ENCODE data around the gene NAGK. TPM values are rescaled to one million over a fixed set of nuclear protein-coding genes. Genes with fewer than 3 reads are reported as not detected.
"Not testable (repeated sequence)": the region's sequence is repeated elsewhere in the genome, so short reads cannot be mapped to it uniquely, and the experiment has no call there.

NAGK gene
- total RNA-seq, 1 donor from 2014 or later = 75.2 TPM

GRCh38 chr2:71055206-71055740 lies 13.2 kb upstream of the NAGK start:
- H3K27ac Mint-ChIP-seq; H3K4me1 Mint-ChIP-seq (ENCODE audit: low read depth); DNase-seq (ENCODE audit: low spot score); H3K36me3 Mint-ChIP-seq (ENCODE audit: low read depth); H3K4me3 Mint-ChIP-seq; intact Hi-C loops (cut with micrococcal nuclease); H3K9me3 Mint-ChIP-seq: not testable (repeated sequence)
- H3K27me3 Mint-ChIP-seq (ENCODE audit: insufficient read depth) = peaks cover 11% of the 10 kb centered on the region

- Mint-ChIP-seq H3K36me3 (ENCODE audit: low read depth) (no peaks in the 10 kb centered on the region), H3K27me3 (ENCODE audit: insufficient read depth) (peaks cover 19% of the 10 kb centered on the region), H3K9me3 (no peaks in the 10 kb centered on the region), H3K4me3 (no peak overlapping the region), H3K27ac (no peak overlapping the region), H3K4me1 (ENCODE audit: low read depth) (no peaks in the 10 kb centered on the region)
- DNase-seq (ENCODE audit: low spot score) = no peak
- intact Hi-C loops (cut with micrococcal nuclease) = loop anchor here (10.0 kb wide), 1 partner anchor 215 kb away; no protein-coding TSS in a partner anchor
These were observed 8.2 kb upstream of the NAGK start for GRCh38 chr2:71060211-71060610.

DNA sequence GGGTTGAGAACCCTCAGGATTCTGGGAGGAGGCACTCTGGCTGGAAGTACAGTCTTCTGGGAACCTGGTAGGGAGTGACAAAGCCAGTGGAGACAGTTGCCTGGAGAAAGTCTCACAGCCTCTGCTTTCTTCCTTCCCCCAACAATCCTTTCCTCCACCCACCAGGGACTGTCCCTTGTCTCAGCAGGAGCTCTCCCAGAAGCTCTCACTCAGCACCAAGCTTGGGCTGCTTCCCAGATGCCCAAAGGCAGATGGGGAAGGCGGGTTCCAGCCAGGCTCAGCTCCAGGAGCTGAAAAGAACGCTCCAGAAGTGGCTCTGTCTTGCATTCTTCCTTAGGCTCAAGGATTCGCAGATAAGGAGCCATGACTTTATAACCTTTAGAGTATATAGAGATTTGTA lies 7.6 kb upstream of the NAGK start:
- Mint-ChIP-seq H3K9me3 (no peaks in the 10 kb centered on the region), H3K27me3 (ENCODE audit: insufficient read depth) (peaks cover 19% of the 10 kb centered on the region), H3K27ac (no peak overlapping the region), H3K36me3 (ENCODE audit: low read depth) (no peaks in the 10 kb centered on the region), H3K4me1 (ENCODE audit: low read depth) (no peaks in the 10 kb centered on the region), H3K4me3 (no peak overlapping the region)
- DNase-seq (ENCODE audit: low spot score) = no peak
- intact Hi-C loops (cut with micrococcal nuclease) = loop anchor here (10.0 kb wide), 1 partner anchor 214 kb away; no protein-coding TSS in a partner anchor

- intact Hi-C loops (cut with micrococcal nuclease) = loop anchor here (10.0 kb wide), 1 partner anchor 212 kb away; no protein-coding TSS in a partner anchor
- Mint-ChIP-seq H3K9me3 (no peaks in the 10 kb centered on the region), H3K27me3 (ENCODE audit: insufficient read depth) (peaks cover 19% of the 10 kb centered on the region), H3K4me3 (no peak overlapping the region), H3K36me3 (ENCODE audit: low read depth) (no peaks in the 10 kb centered on the region), H3K27ac (no peak overlapping the region), H3K4me1 (ENCODE audit: low read depth) (peaks cover 9% of the 10 kb centered on the region)
- no peak for DNase-seq (ENCODE audit: low spot score)
These were observed 5.2 kb upstream of the NAGK start for GRCh38 chr2:71063216-71063615.

GRCh38 chr2:71064110-71064611 lies 4.3 kb upstream of the NAGK start:
- Mint-ChIP-seq H3K9me3 (no peaks in the 10 kb centered on the region), H3K27me3 (ENCODE audit: insufficient read depth) (peaks cover 16% of the 10 kb centered on the region), H3K27ac (no peak overlapping the region), H3K4me3 (no peak overlapping the region), H3K4me1 (ENCODE audit: low read depth) (peaks cover 13% of the 10 kb centered on the region), H3K36me3 (ENCODE audit: low read depth) (no peaks in the 10 kb centered on the region)
- DNase-seq (ENCODE audit: low spot score) = no peak
- intact Hi-C loops (cut with micrococcal nuclease) = loop anchor here (10.0 kb wide), 1 partner anchor 211 kb away; no protein-coding TSS in a partner anchor

GRCh38 chr2:71064754-71065621 lies 3.5 kb upstream of the NAGK start:
- no peaks in the 10 kb centered on the region for H3K9me3 Mint-ChIP-seq
- DNase-seq (ENCODE audit: low spot score) = no peak
- peaks cover 5% of the 10 kb centered on the region for H3K36me3 Mint-ChIP-seq (ENCODE audit: low read depth)
- H3K27ac Mint-ChIP-seq = no peak overlapping the region
- intact Hi-C loops (cut with micrococcal nuclease) = loop anchor here (10.0 kb wide), 1 partner anchor 210 kb away; no protein-coding TSS in a partner anchor
- H3K27me3 Mint-ChIP-seq (ENCODE audit: insufficient read depth) = peaks cover 11% of the 10 kb centered on the region
- H3K4me3 Mint-ChIP-seq = no peak overlapping the region
- peaks cover 21% of the 10 kb centered on the region for H3K4me1 Mint-ChIP-seq (ENCODE audit: low read depth)

GRCh38 chr2:71066856-71067255 lies 1.6 kb upstream of the NAGK start:
- Mint-ChIP-seq H3K4me3 (peak overlapping the region; percentile 41), H3K4me1 (ENCODE audit: low read depth) (peaks cover 40% of the 10 kb centered on the region), H3K27ac (no peak overlapping the region)

GRCh38 chr2:71067567-71068217 lies 756 bp upstream of the NAGK start:
- Mint-ChIP-seq H3K36me3 (ENCODE audit: low read depth) (peaks cover 18% of the 10 kb centered on the region), H3K9me3 (no peaks in the 10 kb centered on the region), H3K27me3 (ENCODE audit: insufficient read depth) (peaks cover 4% of the 10 kb centered on the region), H3K4me1 (ENCODE audit: low read depth) (peaks cover 48% of the 10 kb centered on the region), H3K27ac (peak overlapping the region; percentile 97), H3K4me3 (peak overlapping the region; percentile 93)
- DNase-seq (ENCODE audit: low spot score) = no peak
- intact Hi-C loops (cut with micrococcal nuclease) = loop anchor here (1.0 to 10.0 kb wide), 8 partner anchors 18 to 264 kb away; partner anchors contain the start of genes MCEE, MPHOSPH10, PAIP2B and TEX261

More at GRCh38 chr2:71066856-71067255, 1.6 kb upstream of the NAGK start:
- no peaks in the 10 kb centered on the region for H3K9me3 Mint-ChIP-seq
- H3K36me3 Mint-ChIP-seq (ENCODE audit: low read depth) = peaks cover 14% of the 10 kb centered on the region
- no peak for DNase-seq (ENCODE audit: low spot score)
- peaks cover 8% of the 10 kb centered on the region for H3K27me3 Mint-ChIP-seq (ENCODE audit: insufficient read depth)
- intact Hi-C loops (cut with micrococcal nuclease) = loop anchor here (10.0 kb wide), 1 partner anchor 208 kb away; no protein-coding TSS in a partner anchor

GRCh38 chr2:71069376-71069775 lies 928 bp downstream of the NAGK start:
- DNase-seq (ENCODE audit: low spot score) = no peak
- Mint-ChIP-seq H3K4me1 (ENCODE audit: low read depth) (peaks cover 64% of the 10 kb centered on the region), H3K36me3 (ENCODE audit: low read depth) (peaks cover 32% of the 10 kb centered on the region), H3K4me3 (peak overlapping the region; percentile 93), H3K27me3 (ENCODE audit: insufficient read depth) (no peaks in the 10 kb centered on the region), H3K27ac (peak overlapping the region; percentile 97), H3K9me3 (no peaks in the 10 kb centered on the region)
- intact Hi-C loops (cut with micrococcal nuclease) = loop anchor here (2.0 to 10.0 kb wide), 2 partner anchors 75 to 205 kb away; partner anchors contain the start of gene TEX261

GRCh38 chr2:71070294-71071093 lies 2.0 kb downstream of the NAGK start:
- no peaks in the 10 kb centered on the region for H3K27me3 Mint-ChIP-seq (ENCODE audit: insufficient read depth)
- H3K4me1 Mint-ChIP-seq (ENCODE audit: low read depth) = peaks cover 64% of the 10 kb centered on the region
- no peaks in the 10 kb centered on the region for H3K9me3 Mint-ChIP-seq
- H3K27ac Mint-ChIP-seq = peak overlapping the region; percentile 26
- DNase-seq (ENCODE audit: low spot score) = no peak
- intact Hi-C loops (cut with micrococcal nuclease) = no loop called here
- H3K4me3 Mint-ChIP-seq = peak overlapping the region; percentile 93
- peaks cover 35% of the 10 kb centered on the region for H3K36me3 Mint-ChIP-seq (ENCODE audit: low read depth)

- Mint-ChIP-seq H3K36me3 (ENCODE audit: low read depth) (peaks cover 40% of the 10 kb centered on the region), H3K4me3 (peak overlapping the region; percentile 77), H3K4me1 (ENCODE audit: low read depth) (peaks cover 64% of the 10 kb centered on the region), H3K27me3 (ENCODE audit: insufficient read depth) (no peaks in the 10 kb centered on the region), H3K9me3 (no peaks in the 10 kb centered on the region), H3K27ac (peak overlapping the region; percentile 84)
- DNase-seq (ENCODE audit: low spot score) = peak; percentile 53
- intact Hi-C loops (cut with micrococcal nuclease) = no loop called here
These were observed 3.4 kb downstream of the NAGK start for GRCh38 chr2:71071681-71072398.

All from activated T-helper 1 cell treated with anti-CD3 and anti-CD28 coated beads, Interleukin-12 subunit alpha, Interleukin-12 subunit beta, Interleukin-2, Interleukin-4 antibody, amounts not matched to agents 30 ng/mL and 10 ng/mL and 1 ng/mL, durations not matched to agents 14 hours and 24 hours and 36 hours (primary cell).